Measurements from ENCODE around the gene RAP2A. TPM values are rescaled to one million over a fixed set of nuclear protein-coding genes. Genes with fewer than 3 reads are reported as not detected.

The RAP2A gene
- total and polyA plus RNA-seq, 9 of the 15 experiments (the other 6 are each of a cell fraction or from before 2014, with no cell fraction given): 1.8 to 11.7 (median 5.6) TPM

DNA sequence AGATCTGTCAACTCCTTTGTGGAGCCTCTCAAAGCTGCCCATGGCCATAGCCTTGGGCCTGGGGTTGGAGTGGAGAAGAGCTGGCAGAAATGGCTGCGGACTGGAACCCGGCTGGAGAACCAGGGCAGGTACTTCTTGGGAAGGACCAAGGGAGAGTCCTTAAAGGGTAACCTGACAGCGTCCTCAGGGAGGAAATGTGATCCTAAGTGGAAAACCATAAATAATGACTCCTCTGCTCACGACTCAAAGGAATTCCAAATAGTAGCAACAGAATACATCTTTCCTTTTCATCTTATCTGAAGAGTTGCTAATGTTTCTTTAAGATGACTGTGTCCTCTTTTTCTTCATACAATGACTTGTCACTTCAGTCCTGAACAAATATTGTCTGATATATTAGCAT lies 41.0 kb downstream of the RAP2A start (continued):
- TF ChIP-seq, protein P1, sequence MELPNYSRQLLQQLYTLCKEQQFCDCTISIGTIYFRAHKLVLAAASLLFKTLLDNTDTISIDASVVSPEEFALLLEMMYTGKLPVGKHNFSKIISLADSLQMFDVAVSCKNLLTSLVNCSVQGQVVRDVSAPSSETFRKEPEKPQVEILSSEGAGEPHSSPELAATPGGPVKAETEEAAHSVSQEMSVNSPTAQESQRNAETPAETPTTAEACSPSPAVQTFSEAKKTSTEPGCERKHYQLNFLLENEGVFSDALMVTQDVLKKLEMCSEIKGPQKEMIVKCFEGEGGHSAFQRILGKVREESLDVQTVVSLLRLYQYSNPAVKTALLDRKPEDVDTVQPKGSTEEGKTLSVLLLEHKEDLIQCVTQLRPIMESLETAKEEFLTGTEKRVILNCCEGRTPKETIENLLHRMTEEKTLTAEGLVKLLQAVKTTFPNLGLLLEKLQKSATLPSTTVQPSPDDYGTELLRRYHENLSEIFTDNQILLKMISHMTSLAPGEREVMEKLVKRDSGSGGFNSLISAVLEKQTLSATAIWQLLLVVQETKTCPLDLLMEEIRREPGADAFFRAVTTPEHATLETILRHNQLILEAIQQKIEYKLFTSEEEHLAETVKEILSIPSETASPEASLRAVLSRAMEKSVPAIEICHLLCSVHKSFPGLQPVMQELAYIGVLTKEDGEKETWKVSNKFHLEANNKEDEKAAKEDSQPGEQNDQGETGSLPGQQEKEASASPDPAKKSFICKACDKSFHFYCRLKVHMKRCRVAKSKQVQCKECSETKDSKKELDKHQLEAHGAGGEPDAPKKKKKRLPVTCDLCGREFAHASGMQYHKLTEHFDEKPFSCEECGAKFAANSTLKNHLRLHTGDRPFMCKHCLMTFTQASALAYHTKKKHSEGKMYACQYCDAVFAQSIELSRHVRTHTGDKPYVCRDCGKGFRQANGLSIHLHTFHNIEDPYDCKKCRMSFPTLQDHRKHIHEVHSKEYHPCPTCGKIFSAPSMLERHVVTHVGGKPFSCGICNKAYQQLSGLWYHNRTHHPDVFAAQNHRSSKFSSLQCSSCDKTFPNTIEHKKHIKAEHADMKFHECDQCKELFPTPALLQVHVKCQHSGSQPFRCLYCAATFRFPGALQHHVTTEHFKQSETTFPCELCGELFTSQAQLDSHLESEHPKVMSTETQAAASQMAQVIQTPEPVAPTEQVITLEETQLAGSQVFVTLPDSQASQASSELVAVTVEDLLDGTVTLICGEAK (IDR thresholded peaks at IDR 0.05): no peak
- TF ChIP-seq, protein P1 (CRISPR knock-in tag; IDR thresholded peaks at IDR 0.05): no peak

DNA sequence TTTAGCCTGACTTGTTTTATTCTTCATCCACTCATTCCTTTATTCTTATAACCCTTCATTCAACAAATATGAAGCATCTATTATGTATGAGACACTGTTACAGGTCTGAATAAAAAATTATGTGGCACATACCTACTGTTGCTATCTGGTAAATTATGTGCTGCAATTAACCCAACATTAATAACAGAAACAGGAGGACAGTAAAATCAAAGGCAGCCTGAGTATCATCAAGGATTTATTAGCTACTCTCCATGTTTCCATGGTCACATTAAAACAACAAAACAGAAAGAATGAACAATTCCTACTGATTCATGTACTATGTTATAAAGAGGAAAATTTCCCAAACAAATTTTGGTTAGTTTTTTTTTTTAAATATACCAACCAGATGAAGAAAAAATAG lies 43.9 kb downstream of the RAP2A start:
- FAIRE-seq (no peak), ATAC-seq (no peak), DNase-seq (ENCODE audit: extremely low read depth in 1 of 4, low spot score in 3 of 4) (no peak)
- in situ Hi-C loops (cut with MboI) (no loop called here), intact Hi-C loops (cut with micrococcal nuclease) (no loop called here)
- H3K4me2 ChIP-seq (ENCODE audit: insufficient read depth, low read length): no peak overlapping the region
- H3K79me2 ChIP-seq (ENCODE audit: control insufficient read depth, insufficient read depth, low read length): no peaks in the 10 kb centered on the region
- H3K9ac ChIP-seq (ENCODE audit: insufficient read depth in 1 of 2, low read depth in 2 of 2, low read length in 2 of 2): no peak overlapping the region
- H3K27ac ChIP-seq (ENCODE audit: extremely low read depth, low read depth, low read length): no peak overlapping the region
- H3K27me3 ChIP-seq (ENCODE audit: control insufficient read depth in 2 of 2, insufficient read depth in 2 of 2, low read length in 2 of 2): no peaks in the 10 kb centered on the region
- ChIA-PET CTCF (ENCODE audit: low intra/inter-chr PET ratio) (no interaction called here), POLR2A (no interaction called here)
- no TSS peak for BruUV-seq (replicated peaks)
- H3K36me3 ChIP-seq (ENCODE audit: control insufficient read depth, insufficient read depth, low read length): no peaks in the 10 kb centered on the region
- H3K9me1 ChIP-seq (ENCODE audit: control insufficient read depth, insufficient read depth, low read length): no peaks in the 10 kb centered on the region
- H4K20me1 ChIP-seq (replicated peaks; ENCODE audit: control insufficient read depth, insufficient read depth, low read length): no peaks in the 10 kb centered on the region
- no peaks in the 10 kb centered on the region for H3K9me3 ChIP-seq (replicated peaks; ENCODE audit: control insufficient read depth, insufficient read depth, low read depth, low read length)
- H2AFZ ChIP-seq (ENCODE audit: low read depth, low read length): no peak overlapping the region
- H3K4me1 ChIP-seq (replicated peaks in 1 of 2; ENCODE audit: control insufficient read depth in 2 of 2, insufficient read depth in 2 of 2, low read length in 2 of 2): no peaks in the 10 kb centered on the region
- H3K4me3 ChIP-seq: no peak overlapping the region
- TF ChIP-seq PTRF (tag; IDR thresholded peaks at IDR 0.05) (no peak), ZEB2 (IDR thresholded peaks at IDR 0.05) (no peak), NCOR1 (IDR thresholded peaks at IDR 0.05) (no peak), XRCC5 (IDR thresholded peaks at IDR 0.05; ENCODE audit: low read depth, low read length) (no peak)
- TF ChIP-seq, protein P2, sequence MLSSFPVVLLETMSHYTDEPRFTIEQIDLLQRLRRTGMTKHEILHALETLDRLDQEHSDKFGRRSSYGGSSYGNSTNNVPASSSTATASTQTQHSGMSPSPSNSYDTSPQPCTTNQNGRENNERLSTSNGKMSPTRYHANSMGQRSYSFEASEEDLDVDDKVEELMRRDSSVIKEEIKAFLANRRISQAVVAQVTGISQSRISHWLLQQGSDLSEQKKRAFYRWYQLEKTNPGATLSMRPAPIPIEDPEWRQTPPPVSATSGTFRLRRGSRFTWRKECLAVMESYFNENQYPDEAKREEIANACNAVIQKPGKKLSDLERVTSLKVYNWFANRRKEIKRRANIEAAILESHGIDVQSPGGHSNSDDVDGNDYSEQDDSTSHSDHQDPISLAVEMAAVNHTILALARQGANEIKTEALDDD (IDR thresholded peaks at IDR 0.05): no peak
- TF ChIP-seq, protein P3, sequence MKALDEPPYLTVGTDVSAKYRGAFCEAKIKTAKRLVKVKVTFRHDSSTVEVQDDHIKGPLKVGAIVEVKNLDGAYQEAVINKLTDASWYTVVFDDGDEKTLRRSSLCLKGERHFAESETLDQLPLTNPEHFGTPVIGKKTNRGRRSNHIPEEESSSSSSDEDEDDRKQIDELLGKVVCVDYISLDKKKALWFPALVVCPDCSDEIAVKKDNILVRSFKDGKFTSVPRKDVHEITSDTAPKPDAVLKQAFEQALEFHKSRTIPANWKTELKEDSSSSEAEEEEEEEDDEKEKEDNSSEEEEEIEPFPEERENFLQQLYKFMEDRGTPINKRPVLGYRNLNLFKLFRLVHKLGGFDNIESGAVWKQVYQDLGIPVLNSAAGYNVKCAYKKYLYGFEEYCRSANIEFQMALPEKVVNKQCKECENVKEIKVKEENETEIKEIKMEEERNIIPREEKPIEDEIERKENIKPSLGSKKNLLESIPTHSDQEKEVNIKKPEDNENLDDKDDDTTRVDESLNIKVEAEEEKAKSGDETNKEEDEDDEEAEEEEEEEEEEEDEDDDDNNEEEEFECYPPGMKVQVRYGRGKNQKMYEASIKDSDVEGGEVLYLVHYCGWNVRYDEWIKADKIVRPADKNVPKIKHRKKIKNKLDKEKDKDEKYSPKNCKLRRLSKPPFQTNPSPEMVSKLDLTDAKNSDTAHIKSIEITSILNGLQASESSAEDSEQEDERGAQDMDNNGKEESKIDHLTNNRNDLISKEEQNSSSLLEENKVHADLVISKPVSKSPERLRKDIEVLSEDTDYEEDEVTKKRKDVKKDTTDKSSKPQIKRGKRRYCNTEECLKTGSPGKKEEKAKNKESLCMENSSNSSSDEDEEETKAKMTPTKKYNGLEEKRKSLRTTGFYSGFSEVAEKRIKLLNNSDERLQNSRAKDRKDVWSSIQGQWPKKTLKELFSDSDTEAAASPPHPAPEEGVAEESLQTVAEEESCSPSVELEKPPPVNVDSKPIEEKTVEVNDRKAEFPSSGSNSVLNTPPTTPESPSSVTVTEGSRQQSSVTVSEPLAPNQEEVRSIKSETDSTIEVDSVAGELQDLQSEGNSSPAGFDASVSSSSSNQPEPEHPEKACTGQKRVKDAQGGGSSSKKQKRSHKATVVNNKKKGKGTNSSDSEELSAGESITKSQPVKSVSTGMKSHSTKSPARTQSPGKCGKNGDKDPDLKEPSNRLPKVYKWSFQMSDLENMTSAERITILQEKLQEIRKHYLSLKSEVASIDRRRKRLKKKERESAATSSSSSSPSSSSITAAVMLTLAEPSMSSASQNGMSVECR (CRISPR knock-in tag; IDR thresholded peaks at IDR 0.05): no peak
